ENCODE results near the gene HINT3.

DNA sequence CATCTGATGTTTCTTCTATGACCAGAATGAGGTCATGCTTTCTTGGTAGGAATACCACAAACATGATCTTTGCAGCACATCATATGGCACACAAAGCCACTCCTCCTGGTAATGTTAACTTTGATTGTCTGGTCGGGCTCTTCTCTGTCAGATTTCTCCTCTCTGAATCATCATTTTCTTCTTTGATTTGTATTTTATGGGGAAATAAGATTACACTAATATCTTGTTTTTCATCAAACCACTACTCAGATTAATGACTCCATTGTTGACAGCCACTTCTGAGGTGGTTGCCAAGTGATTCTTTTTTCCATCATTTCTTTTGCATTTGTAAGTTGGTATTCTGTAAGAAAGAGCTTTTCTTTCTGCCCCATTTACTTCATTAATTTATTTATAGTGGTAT, 59.3 kb downstream of the HINT3 start:
- TF ChIP-seq CTCF (conservative IDR thresholded peaks at IDR 0.05; ENCODE audit: low read depth in 2 of 2) (no peak), EZH2 (IDR thresholded peaks at IDR 0.05; ENCODE audit: low read depth, unreplicated experiment) (no peak), POLR2AphosphoS5 (IDR thresholded peaks at IDR 0.05; ENCODE audit: low read depth) (no peak), EZH2phosphoT487 (IDR thresholded peaks at IDR 0.05; ENCODE audit: unreplicated experiment) (no peak), ZNF331 (CRISPR knock-in tag; IDR thresholded peaks at IDR 0.05; ENCODE audit: low read depth) (no peak), JUNB (IDR thresholded peaks at IDR 0.05; ENCODE audit: unreplicated experiment) (no peak)
- TF ChIP-seq, protein P1, sequence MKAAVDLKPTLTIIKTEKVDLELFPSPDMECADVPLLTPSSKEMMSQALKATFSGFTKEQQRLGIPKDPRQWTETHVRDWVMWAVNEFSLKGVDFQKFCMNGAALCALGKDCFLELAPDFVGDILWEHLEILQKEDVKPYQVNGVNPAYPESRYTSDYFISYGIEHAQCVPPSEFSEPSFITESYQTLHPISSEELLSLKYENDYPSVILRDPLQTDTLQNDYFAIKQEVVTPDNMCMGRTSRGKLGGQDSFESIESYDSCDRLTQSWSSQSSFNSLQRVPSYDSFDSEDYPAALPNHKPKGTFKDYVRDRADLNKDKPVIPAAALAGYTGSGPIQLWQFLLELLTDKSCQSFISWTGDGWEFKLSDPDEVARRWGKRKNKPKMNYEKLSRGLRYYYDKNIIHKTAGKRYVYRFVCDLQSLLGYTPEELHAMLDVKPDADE (IDR thresholded peaks at IDR 0.05), result no peak
- TF ChIP-seq, protein P2, sequence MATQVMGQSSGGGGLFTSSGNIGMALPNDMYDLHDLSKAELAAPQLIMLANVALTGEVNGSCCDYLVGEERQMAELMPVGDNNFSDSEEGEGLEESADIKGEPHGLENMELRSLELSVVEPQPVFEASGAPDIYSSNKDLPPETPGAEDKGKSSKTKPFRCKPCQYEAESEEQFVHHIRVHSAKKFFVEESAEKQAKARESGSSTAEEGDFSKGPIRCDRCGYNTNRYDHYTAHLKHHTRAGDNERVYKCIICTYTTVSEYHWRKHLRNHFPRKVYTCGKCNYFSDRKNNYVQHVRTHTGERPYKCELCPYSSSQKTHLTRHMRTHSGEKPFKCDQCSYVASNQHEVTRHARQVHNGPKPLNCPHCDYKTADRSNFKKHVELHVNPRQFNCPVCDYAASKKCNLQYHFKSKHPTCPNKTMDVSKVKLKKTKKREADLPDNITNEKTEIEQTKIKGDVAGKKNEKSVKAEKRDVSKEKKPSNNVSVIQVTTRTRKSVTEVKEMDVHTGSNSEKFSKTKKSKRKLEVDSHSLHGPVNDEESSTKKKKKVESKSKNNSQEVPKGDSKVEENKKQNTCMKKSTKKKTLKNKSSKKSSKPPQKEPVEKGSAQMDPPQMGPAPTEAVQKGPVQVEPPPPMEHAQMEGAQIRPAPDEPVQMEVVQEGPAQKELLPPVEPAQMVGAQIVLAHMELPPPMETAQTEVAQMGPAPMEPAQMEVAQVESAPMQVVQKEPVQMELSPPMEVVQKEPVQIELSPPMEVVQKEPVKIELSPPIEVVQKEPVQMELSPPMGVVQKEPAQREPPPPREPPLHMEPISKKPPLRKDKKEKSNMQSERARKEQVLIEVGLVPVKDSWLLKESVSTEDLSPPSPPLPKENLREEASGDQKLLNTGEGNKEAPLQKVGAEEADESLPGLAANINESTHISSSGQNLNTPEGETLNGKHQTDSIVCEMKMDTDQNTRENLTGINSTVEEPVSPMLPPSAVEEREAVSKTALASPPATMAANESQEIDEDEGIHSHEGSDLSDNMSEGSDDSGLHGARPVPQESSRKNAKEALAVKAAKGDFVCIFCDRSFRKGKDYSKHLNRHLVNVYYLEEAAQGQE (IDR thresholded peaks at IDR 0.05; ENCODE audit: unreplicated experiment), result no peak

All from GM23338 (cell line).